ENCODE data around the gene PVR. TPM values are rescaled to one million over a fixed set of nuclear protein-coding genes. Genes with fewer than 3 reads are reported as not detected.

PVR gene, protein sequence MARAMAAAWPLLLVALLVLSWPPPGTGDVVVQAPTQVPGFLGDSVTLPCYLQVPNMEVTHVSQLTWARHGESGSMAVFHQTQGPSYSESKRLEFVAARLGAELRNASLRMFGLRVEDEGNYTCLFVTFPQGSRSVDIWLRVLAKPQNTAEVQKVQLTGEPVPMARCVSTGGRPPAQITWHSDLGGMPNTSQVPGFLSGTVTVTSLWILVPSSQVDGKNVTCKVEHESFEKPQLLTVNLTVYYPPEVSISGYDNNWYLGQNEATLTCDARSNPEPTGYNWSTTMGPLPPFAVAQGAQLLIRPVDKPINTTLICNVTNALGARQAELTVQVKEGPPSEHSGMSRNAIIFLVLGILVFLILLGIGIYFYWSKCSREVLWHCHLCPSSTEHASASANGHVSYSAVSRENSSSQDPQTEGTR
- total RNA-seq: 80.9 and 118 TPM in 2 replicates

GRCh38 chr19:44643605-44644401 is at the start of gene PVR:
TSS of gene PVR (plus strand) at chr19:44643910. CDS start at chr19:44644097, 187 bp downstream.

GRCh38 chr19:44613295-44614178 is 30.2 kb upstream of the PVR start, which contains the start of gene IGSF23:
TSS of gene IGSF23 (plus strand) at chr19:44613563. CDS start at chr19:44613646, 83 bp downstream.

GRCh38 chr19:44671400-44671799 is 27.7 kb downstream of the PVR start, which contains the start of gene CEACAM19:
TSS of gene CEACAM19 (plus strand) at chr19:44671482. CDS start at chr19:44671932, 450 bp downstream.

GRCh38 chr19:44698492-44699201 is 54.9 kb downstream of the PVR start, which contains the start of gene CEACAM16:
TSS of gene CEACAM16 (plus strand) at chr19:44699151. CDS start at chr19:44701457, 2,306 bp downstream.

Other genes starting within 250 kb of the PVR start
- gene ZNF285, start 242.3 kb upstream of the PVR start, total RNA-seq: 3.1 and 6.6 TPM in 2 replicates
- gene ZNF229, start 195.4 kb upstream of the PVR start, total RNA-seq: 8.5 and 11.0 TPM in 2 replicates
- gene ZNF180, start 143.4 kb upstream of the PVR start, total RNA-seq: 7.6 and 12.7 TPM in 2 replicates
- not detected in 2 replicates for gene CEACAM20, start 114.2 kb upstream of the PVR start, total RNA-seq
- gene IGSF23, start 30.3 kb upstream of the PVR start, total RNA-seq: not detected in 2 replicates
- 0.33 and 1.7 TPM in 2 replicates for gene CEACAM19, start 27.6 kb downstream of the PVR start, total RNA-seq
- gene CEACAM16, start 55.2 kb downstream of the PVR start, total RNA-seq: not detected in 2 replicates
- gene BCL3, start 104.8 kb downstream of the PVR start, total RNA-seq: 3.5 and 4.0 TPM in 2 replicates
- gene CBLC, start 134.0 kb downstream of the PVR start, total RNA-seq: not detected in 2 replicates
- 6.6 and 14.1 TPM in 2 replicates for gene BCAM, start 165.2 kb downstream of the PVR start, total RNA-seq
- 68.9 and 75.4 TPM in 2 replicates for gene NECTIN2, start 202.4 kb downstream of the PVR start, total RNA-seq
- 41.0 and 87.5 TPM in 2 replicates for gene TOMM40, start 247.3 kb downstream of the PVR start, total RNA-seq

Data from uterine smooth muscle cell (primary cell).